ENCODE measurements around the gene NEFH.
"Not testable (repeated sequence)": the region's sequence is repeated elsewhere in the genome, so short reads cannot be mapped to it uniquely, and the experiment has no call there.

NEFH gene

DNA sequence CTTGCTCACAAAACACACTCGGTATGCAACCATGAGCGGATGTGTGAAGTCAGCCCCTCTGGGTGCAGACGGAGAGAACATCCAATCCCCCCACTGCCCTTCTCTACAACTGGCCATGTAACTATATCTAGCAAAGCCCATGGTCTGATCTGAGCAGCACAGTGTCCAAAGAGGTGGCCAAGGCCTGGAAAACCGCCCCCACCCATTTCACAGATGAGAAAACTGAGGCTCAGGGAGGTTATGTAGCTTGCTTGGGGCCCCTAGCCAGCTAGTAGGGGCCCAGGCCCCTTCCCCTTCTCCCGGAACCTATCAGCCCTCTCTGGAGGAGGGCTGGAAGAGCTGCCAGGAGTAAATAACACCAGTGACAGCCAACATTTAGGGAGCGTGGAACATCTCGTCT, 15.4 kb upstream of the NEFH start:
- DNase-seq (ENCODE audit: low spot score) = no peak

DNA sequence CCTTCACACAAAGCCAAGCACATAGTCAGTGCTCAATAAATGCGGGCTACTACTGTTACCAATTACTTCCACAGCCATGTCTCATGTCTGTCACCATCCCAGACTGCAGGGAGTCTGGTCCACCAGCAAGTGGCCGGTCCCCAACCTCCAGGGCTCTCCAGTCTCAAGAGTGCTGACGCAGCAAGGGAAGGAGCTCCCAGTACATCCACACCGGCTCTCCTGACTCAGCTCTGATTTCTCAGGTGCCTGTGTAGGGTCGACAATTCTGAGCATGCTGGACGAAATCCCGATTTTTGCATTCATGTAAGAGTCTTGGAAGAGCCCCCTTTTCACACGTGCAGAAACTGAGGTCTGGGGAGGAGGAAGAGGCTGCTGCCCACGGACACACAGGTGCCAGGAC, 10.3 kb upstream of the NEFH start:
- DNase-seq (ENCODE audit: low spot score) = no peak

DNA sequence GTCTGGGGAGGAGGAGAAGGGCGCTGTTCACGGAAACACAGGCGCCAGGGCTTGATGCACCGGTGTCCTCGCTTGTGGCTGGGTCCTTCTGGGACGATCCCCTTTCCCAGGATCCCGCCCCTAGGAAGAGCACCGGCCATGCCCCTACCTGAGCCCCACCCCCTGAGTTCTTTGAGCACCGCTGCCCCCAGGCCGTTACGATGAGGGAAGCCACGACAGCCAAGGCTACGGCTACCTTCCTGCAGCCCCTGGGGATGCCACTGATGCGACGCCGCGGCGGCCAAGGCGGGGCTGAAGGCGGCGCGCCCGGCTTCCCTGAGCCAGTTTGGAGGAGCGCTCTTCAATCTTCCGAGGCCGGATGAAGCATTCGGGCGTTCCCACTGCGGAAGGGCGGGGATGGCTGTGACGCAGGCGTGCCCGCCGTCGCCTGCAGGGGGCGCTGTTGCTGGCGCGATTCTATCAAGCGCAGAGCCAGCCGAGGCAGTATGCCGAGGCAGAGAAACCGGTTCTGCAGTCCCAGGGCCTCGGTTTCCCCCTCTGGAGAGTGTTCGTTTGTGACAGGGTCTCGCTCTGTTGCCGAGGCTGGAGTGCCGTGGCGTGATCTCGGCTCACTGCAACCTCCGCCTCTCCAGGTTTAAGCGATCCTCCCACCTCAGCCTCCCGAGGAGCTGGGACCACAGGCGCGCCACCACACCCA, 9.7 kb upstream of the NEFH start:
- peak; percentile 57 for DNase-seq (ENCODE audit: low spot score)

DNA sequence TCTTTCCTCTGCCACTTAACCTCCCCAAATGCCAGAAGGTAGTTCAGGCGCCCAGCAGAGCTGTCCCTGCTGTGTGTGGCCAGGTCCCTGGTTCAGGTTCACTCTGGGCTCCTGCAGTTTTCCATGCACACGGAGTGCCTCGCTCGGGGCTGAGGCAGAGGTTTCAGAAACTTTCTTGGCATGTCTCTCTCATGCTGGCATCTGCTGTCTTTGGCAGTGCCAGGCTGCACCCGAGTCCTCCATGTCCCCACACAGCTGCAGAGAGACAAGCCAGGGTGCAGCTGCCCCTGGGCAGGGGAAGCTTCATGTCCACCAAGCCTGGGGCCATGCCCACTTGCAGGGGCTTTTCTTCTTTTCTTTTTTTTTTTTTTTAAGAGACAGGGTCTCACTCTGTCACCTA, 7.0 kb upstream of the NEFH start:
- DNase-seq (ENCODE audit: low spot score) = no peak

DNA sequence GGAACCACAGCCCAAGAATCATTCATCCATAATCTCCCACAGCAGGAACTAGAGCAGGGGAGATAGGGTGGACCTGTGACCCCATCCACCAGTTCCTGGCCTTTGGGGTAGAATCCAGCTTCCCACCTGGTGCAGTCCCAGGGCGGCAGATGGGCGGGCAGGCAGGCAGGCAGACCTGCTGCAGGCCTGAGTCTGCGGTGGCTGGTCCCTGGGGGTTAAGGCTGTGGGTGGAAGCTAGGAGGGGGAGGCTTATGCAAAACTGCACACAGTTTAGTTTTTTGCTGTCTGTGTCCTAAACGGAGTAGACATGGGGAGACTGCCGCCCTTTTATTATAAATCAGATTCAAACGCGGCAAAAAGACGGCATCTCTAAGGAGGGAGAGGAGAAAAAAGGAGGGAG, 4.5 kb upstream of the NEFH start:
- no peak for DNase-seq (ENCODE audit: low spot score)

DNA sequence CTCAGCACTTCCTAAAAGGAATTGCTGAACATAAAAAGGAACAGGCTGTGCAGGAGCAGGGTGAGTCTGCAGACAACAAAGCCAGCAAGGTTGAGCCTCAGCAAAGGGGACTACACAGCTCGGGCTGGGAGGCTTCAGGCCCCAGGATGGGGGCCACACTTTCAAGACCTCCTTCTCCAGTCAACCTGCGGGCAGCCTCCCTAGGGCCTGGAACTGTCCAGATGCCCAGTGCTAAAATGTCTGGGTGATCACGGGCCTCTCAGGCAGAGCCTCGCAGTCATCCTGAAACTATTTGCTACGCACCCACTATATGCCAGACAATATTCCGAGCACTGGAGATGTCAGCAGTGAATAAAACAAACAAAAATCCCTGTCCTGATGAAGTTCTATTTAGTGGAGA, 3.9 kb upstream of the NEFH start:
- no peak for DNase-seq (ENCODE audit: low spot score)

DNA sequence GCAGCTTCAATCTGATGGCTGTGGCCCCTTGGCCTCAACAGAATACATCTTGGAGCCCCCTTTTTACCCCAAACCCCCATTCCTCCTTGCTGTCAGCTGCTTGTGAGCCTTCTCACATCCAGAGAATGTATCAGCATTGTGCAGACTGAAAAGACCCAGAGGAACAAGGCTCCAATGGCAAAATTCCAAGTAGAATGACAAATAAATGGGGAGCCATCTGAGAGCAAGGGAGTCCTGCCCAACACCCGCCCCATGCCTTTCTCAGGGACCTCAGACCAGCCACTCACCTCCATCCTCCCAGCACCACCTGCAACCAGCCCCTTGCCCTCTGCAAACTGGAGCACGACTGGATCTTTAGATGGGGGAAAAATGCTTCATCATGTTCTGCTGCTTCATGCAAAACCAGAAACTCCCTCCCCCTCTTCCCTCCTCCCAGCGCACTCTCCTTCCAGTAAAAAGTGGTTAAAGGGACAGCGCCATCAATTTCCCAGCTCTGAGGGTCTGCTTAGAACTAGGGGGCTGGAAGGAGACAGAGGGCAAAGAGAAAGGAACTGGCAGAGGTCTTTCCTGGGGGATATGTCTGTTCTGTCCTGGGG, 2.2 kb upstream of the NEFH start:
- no peak for DNase-seq (ENCODE audit: low spot score)

DNA sequence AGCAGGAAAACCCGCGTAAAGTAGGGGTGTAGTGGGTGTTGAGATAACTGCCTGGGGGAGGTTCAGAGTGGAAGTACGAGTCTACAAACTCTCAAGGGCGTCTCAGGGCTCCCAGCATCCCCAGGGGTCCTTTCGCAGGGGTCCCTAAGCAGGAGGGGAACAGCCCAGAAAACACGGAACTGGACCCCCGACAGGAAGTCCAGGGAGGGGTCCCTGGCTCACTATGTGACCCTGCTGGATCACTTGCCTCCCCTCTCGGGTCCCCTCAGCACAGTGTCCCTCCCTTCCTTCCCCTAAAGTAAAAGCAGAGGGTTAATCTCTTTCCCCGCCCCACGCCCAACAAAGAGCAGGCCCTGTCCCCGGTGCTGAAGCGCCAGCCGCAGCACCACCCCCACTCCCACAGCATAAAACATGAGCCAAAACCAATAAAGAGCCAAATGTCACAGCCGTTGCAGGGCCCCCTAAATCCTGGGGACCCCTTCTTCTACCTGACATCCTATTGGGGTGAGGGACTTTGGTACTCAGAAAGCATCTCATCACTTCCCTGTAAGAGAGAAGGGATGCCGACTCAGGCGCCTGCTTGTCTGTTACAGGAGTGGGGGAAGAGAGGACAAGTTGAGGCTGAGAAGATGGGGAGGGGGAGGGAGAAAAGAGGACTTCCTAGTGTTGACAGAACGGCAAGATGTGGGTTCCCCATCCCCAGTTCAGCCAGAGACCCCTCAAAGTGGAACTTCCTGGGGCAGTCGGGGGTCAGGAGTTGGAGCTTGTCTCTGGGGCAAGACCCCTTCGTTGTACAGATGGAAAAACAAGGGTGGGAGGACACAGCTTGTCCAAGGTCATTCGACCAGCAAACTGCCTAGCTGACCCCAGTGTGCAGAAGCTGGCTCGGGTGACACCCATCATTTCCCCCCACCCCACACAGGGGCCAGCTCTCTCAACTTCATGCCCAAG, 1.4 kb upstream of the NEFH start:
- DNase-seq (ENCODE audit: low spot score) = no peak

DNA sequence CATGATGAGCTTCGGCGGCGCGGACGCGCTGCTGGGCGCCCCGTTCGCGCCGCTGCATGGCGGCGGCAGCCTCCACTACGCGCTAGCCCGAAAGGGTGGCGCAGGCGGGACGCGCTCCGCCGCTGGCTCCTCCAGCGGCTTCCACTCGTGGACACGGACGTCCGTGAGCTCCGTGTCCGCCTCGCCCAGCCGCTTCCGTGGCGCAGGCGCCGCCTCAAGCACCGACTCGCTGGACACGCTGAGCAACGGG, 169 bp downstream of the NEFH start:
- no peak for DNase-seq (ENCODE audit: low spot score)

DNA sequence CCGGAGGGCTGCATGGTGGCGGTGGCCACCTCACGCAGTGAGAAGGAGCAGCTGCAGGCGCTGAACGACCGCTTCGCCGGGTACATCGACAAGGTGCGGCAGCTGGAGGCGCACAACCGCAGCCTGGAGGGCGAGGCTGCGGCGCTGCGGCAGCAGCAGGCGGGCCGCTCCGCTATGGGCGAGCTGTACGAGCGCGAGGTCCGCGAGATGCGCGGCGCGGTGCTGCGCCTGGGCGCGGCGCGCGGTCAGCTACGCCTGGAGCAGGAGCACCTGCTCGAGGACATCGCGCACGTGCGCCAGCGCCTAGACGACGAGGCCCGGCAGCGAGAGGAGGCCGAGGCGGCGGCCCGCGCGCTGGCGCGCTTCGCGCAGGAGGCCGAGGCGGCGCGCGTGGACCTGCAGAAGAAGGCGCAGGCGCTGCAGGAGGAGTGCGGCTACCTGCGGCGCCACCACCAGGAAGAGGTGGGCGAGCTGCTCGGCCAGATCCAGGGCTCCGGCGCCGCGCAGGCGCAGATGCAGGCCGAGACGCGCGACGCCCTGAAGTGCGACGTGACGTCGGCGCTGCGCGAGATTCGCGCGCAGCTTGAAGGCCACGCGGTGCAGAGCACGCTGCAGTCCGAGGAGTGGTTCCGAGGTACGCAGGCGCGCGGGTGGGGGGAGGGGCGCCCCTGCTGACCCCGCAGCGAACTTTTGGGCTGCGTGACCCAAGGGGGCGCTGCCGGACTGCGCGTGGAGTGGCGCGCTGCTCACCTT, 670 bp downstream of the NEFH start:
- DNase-seq (ENCODE audit: low spot score) = peak; percentile 30

DNA sequence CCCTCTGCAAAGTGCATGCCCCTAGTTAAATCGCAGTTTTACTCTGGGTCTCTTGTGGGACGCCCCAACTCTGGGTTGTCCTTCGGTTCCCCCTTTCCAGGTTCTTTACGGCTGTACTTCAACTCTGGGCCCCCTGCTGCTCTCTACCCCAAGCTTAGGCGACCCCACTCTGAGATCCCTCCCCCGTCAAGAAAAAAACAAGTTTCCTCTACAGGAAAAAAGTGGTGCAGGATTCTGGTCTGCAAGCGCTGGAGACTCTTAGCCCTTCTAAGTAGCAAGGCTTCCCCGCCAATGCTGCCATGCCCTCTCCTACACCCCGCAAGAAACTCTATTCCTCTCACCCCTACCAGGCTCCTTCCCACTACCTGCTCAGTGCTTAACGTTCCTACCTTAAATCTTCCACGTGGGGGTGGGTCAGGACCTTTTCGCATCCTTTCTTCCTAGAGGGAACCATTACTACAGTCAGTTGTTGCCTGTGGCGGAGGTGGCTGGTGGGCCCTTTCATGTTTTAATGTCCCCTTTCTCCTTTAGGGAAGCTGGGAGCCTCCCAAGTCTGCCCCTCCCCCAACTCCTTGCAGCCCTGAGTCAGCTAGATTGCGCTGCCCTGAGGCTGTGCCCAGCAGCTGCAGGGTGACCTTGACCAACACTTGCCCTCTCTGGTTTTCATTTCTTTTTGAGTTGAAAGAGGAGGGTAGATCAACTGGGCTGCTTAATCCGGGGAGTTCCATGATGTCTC, 1.4 kb downstream of the NEFH start:
- no peak for DNase-seq (ENCODE audit: low spot score)

DNA sequence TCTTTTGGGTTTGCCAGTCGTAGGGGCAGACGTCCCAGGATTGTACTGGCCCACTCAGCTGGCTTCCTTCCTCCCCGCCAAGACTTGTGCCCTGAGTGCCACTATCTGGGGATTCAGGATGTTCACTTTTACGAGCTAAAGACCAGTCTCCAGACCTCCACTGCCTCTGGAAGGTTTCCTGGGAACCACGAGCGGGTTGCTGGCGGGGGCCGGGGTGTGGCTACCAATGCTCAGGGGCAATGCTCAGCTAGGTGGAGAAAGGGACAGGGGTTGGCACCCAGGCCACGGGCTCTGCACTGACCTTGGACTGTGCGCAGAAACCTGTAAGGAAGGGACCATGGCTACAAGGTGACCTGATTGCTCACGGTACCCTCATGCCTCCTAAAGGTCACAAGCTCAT, 2.2 kb downstream of the NEFH start:
- DNase-seq (ENCODE audit: low spot score) = no peak

DNA sequence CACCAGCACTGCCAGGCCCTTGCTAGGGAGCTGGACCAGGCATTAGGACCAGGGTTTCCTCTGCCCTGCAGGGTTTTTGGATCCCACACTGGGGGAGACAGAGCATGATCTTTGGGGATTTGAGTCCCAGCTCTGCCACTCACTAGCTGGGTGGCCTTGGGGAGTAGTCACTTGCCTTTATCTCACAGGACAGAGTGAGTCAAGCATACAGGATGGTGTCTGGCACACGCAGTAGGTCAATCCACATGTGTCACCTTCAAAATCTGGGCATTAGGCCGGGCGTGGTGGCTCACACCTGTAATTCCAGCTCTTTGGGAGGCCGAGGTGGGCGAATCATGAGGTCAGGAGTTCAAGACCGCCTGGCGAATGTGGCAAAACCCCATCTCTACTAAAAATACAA, 2.7 kb downstream of the NEFH start:
- DNase-seq (ENCODE audit: low spot score) = no peak

DNA sequence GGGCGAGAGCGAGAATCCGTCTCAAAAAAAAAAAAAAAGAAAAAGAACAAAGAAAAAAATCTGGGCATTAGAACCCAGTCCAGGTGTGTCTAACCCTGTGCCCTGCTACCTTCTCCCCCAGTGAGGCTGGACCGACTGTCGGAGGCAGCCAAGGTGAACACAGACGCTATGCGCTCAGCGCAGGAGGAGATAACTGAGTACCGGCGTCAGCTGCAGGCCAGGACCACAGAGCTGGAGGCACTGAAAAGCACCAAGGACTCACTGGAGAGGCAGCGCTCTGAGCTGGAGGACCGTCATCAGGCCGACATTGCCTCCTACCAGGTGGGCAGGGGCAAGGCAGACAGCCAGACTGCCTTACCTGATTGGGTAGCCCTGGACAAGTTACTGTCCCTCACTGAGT, 3.2 kb downstream of the NEFH start:
- DNase-seq (ENCODE audit: low spot score) = no peak

DNA sequence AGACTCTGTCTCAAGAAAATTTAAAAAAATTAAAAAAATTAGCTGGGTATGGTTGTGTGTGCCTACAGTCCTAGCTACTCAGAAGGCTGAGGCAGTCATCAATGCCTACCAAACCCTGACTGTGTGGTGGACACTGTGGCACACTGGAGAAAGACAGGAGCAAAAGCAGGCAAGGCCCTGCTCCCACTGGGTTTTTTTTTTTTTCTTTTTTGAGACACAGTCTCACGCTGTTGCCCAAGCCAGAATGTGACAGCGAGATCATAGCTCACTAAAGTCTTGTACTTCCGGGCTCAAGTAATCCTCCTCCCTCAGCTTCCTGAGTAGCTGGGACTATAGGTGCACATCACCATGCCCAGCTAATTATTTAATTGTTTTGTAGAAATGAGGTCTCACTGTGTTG, 4.6 kb downstream of the NEFH start:
- DNase-seq (ENCODE audit: low spot score) = no peak

DNA sequence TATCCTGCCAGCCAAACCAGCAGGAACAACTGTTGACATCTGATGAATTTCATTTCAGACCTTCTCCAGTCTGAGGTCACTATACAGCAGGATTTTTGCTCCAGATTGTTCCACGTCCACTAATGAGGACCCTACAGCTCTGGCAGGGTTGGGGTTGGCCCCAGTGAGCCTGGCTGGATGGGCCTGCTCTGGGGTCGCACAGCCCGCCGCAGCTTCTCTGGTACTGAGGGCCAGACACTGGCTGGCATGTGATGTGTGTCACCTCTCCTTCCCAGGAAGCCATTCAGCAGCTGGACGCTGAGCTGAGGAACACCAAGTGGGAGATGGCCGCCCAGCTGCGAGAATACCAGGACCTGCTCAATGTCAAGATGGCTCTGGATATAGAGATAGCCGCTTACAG, 5.4 kb downstream of the NEFH start:
- no peak for DNase-seq (ENCODE audit: low spot score)

DNA sequence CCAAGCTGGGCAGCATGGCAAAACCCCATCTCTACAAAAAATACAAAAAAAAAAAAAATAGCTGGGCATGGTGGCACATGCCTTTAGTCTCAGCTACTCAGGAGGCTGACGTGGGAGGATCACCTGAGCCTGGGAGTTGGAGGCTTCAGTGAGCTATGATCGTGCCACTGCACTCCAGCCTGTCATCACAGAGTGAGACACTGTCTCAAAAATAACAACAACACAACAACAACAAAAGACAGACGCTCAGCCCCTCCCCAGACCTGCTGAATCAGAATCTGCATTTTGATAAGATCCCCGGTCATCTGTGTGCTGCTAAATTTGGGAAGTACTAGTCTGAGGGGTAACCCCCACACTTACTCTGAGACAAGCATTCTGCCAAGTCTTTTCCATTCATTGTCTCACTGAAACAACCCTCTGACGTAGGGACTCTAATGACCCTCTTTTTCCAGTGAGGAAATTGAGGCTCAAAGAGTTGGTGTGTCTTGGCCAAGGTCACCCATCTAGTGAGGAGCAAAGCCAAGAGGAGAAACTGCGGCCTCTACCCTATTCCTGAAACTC, 7.5 kb downstream of the NEFH start:
- DNase-seq (ENCODE audit: low spot score) = no peak

DNA sequence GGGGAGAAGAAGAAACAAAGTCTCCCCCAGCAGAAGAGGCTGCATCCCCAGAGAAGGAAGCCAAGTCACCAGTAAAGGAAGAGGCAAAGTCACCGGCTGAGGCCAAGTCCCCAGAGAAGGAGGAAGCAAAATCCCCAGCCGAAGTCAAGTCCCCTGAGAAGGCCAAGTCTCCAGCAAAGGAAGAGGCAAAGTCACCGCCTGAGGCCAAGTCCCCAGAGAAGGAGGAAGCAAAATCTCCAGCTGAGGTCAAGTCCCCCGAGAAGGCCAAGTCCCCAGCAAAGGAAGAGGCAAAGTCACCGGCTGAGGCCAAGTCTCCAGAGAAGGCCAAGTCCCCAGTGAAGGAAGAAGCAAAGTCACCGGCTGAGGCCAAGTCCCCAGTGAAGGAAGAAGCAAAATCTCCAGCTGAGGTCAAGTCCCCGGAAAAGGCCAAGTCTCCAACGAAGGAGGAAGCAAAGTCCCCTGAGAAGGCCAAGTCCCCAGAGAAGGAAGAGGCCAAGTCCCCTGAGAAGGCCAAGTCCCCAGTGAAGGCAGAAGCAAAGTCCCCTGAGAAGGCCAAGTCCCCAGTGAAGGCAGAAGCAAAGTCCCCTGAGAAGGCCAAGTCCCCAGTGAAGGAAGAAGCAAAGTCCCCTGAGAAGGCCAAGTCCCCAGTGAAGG, 9.2 kb downstream of the NEFH start:
- DNase-seq (ENCODE audit: low spot score) = not testable (repeated sequence)

DNA sequence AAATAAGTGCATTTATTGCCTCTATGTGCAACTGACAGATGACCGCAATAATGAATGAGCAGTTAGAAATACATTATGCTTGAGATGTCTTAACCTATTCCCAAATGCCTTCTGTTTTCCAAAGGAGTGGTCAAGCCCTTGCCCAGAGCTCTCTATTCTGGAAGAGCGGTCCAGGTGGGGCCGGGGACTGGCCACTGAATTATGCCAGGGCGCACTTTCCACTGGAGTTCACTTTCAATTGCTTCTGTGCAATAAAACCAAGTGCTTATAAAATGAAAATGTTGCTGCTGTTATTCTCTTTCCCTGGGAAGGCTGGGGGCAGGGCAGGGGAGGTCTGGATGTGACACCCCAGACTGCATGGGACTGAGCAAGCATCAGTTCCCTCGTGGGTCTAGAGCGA, 11.0 kb downstream of the NEFH start:
- no peak for DNase-seq (ENCODE audit: low spot score)

DNA sequence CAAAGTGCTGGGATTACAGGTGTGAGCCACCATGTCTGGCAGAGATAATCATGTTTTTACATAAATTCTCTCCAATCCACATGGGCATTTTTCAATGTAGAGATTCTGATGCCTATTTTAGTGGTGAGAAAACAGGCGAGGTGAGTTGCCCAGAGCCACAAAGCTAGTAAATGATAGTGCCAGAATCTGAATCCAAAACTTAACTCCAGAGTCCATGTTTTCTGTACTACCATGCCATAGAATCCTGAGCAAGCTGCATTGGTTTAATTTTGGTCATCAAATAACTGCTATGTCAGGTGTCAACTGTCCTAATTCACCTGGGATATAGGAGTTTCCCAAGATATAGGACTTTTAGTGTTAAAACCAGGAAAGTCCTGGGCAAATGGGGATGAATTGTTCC, 13.6 kb downstream of the NEFH start:
- no peak for DNase-seq (ENCODE audit: low spot score)

DNA sequence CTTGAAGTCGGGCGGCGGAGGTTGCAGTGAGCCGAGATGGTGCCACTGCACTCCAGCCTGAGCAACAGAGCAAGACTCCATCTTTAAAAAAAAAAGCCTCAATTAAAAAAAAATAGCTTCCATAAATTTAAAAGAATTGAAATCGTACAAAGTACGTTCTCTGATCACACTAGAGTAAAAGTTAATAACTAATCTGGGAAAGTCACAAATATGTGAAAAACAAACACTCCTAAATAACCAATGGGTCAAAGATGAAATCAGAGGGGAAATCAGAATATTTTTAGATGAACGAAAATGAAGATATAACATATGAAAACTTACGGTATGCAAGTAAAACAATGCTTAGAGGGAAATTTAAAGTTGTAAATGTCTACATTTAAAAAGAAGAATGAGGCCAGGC, 19.8 kb downstream of the NEFH start:
- DNase-seq (ENCODE audit: low spot score) = no peak
